Measurements from ENCODE around the gene NPS. TPM values are rescaled to one million over a fixed set of nuclear protein-coding genes. Genes with fewer than 3 reads are reported as not detected.
A peak's percentile ranks its signal among the peaks of the same experiment; 100 is the strongest.

Gene NPS
- total and polyA plus RNA-seq, 2 donors = 0.38 TPM; not detected in 1

GRCh38 chr10:127548022-127548421 lies 1.1 kb upstream of the NPS start:
- H3K4me1 ChIP-seq (ENCODE audit: control insufficient read depth in 2 of 2, insufficient read depth in 2 of 2, low read length in 2 of 2) = no peaks in the 10 kb centered on the region
- DNase-seq (ENCODE audit: low read depth in 6 of 9, low spot score in 9 of 9) = no peak
- no peak overlapping the region for H3K4me3 ChIP-seq (ENCODE audit: low read length in 2 of 2)
- no peaks in the 10 kb centered on the region for H3K27me3 ChIP-seq (ENCODE audit: control insufficient read depth in 2 of 2, insufficient read depth in 1 of 2, low read length in 1 of 2)
- no peaks in the 10 kb centered on the region for H3K36me3 ChIP-seq (ENCODE audit: control insufficient read depth in 2 of 2, insufficient read depth in 2 of 2, low read length in 1 of 2)
- WGBS = 84% methylated on average over 3 of the region's 3 CpGs
- H3K9me3 ChIP-seq (ENCODE audit: control insufficient read depth in 2 of 2, insufficient read depth in 1 of 2, low read length in 1 of 2) = no peaks in the 10 kb centered on the region
- H3K27ac ChIP-seq (ENCODE audit: low read depth in 1 of 2, low read length in 1 of 2) = no peak overlapping the region

- Histone ChIP-seq H3K4me1 (ENCODE audit: control insufficient read depth in 2 of 2, insufficient read depth in 2 of 2, low read length in 2 of 2) (no peaks in the 10 kb centered on the region), H3K4me3 (ENCODE audit: low read length in 2 of 2) (no peak overlapping the region), H3K36me3 (ENCODE audit: control insufficient read depth in 2 of 2, insufficient read depth in 2 of 2, low read length in 1 of 2) (no peaks in the 10 kb centered on the region), H3K27ac (ENCODE audit: low read depth in 1 of 2, low read length in 1 of 2) (no peak overlapping the region), H3K9me3 (ENCODE audit: control insufficient read depth in 2 of 2, insufficient read depth in 1 of 2, low read length in 1 of 2) (no peaks in the 10 kb centered on the region), H3K27me3 (ENCODE audit: control insufficient read depth in 2 of 2, insufficient read depth in 1 of 2, low read length in 1 of 2) (no peaks in the 10 kb centered on the region)
- DNase-seq (ENCODE audit: low read depth in 6 of 9, low spot score in 9 of 9) = no peak
- 89% methylated on average over 5 of the region's 5 CpGs for WGBS
Measured at GRCh38 chr10:127550861-127551260, 1.8 kb downstream of the NPS start.

- H3K9me3 ChIP-seq (ENCODE audit: control insufficient read depth in 2 of 2, insufficient read depth in 1 of 2, low read length in 1 of 2) = no peaks in the 10 kb centered on the region
- H3K27me3 ChIP-seq (ENCODE audit: control insufficient read depth in 2 of 2, insufficient read depth in 1 of 2, low read length in 1 of 2) = no peaks in the 10 kb centered on the region
- H3K4me3 ChIP-seq (ENCODE audit: low read length in 2 of 2) = no peak overlapping the region
- no peaks in the 10 kb centered on the region for H3K36me3 ChIP-seq (ENCODE audit: control insufficient read depth in 2 of 2, insufficient read depth in 2 of 2, low read length in 1 of 2)
- no peak for DNase-seq (ENCODE audit: low read depth in 6 of 9, low spot score in 9 of 9)
- H3K27ac ChIP-seq (ENCODE audit: low read depth in 1 of 2, low read length in 1 of 2) = no peak overlapping the region
- 92% methylated on average over 4 of the region's 4 CpGs for WGBS
- H3K4me1 ChIP-seq (ENCODE audit: control insufficient read depth in 2 of 2, insufficient read depth in 2 of 2, low read length in 2 of 2) = no peaks in the 10 kb centered on the region
Measured at GRCh38 chr10:127552446-127552845, 3.3 kb downstream of the NPS start.

GRCh38 chr10:127553417-127553816 lies 4.3 kb downstream of the NPS start:
- no peak overlapping the region for H3K4me3 ChIP-seq (ENCODE audit: low read length in 2 of 2)
- H3K4me1 ChIP-seq (ENCODE audit: control insufficient read depth in 2 of 2, insufficient read depth in 2 of 2, low read length in 2 of 2) = no peaks in the 10 kb centered on the region
- WGBS = 95% methylated on average over 7 of the region's 7 CpGs
- DNase-seq (ENCODE audit: low read depth in 6 of 9, low spot score in 9 of 9) = no peak
- no peaks in the 10 kb centered on the region for H3K36me3 ChIP-seq (ENCODE audit: control insufficient read depth in 2 of 2, insufficient read depth in 2 of 2, low read length in 1 of 2)
- H3K9me3 ChIP-seq (ENCODE audit: control insufficient read depth in 2 of 2, insufficient read depth in 1 of 2, low read length in 1 of 2) = no peaks in the 10 kb centered on the region
- H3K27me3 ChIP-seq (ENCODE audit: control insufficient read depth in 2 of 2, insufficient read depth in 1 of 2, low read length in 1 of 2) = no peaks in the 10 kb centered on the region
- no peak overlapping the region for H3K27ac ChIP-seq (ENCODE audit: low read depth in 1 of 2, low read length in 1 of 2)

- Histone ChIP-seq H3K9me3 (ENCODE audit: control insufficient read depth in 2 of 2, insufficient read depth in 1 of 2, low read length in 1 of 2) (no peaks in the 10 kb centered on the region), H3K27me3 (ENCODE audit: control insufficient read depth in 2 of 2, insufficient read depth in 1 of 2, low read length in 1 of 2) (no peaks in the 10 kb centered on the region), H3K4me3 (ENCODE audit: low read length in 2 of 2) (no peak overlapping the region), H3K27ac (ENCODE audit: low read depth in 1 of 2, low read length in 1 of 2) (no peak overlapping the region), H3K36me3 (ENCODE audit: control insufficient read depth in 2 of 2, insufficient read depth in 2 of 2, low read length in 1 of 2) (no peaks in the 10 kb centered on the region), H3K4me1 (ENCODE audit: control insufficient read depth in 2 of 2, insufficient read depth in 2 of 2, low read length in 2 of 2) (no peaks in the 10 kb centered on the region)
- DNase-seq (ENCODE audit: low read depth in 6 of 9, low spot score in 9 of 9) = peak in 1 of 9 donors; percentile 18
- WGBS = 9% methylated on average over 11 of the region's 11 CpGs
Measured at GRCh38 chr10:127556916-127557315, 7.8 kb downstream of the NPS start.

- no peak for DNase-seq (ENCODE audit: low read depth in 6 of 9, low spot score in 9 of 9)
- Histone ChIP-seq H3K4me3 (ENCODE audit: low read length in 2 of 2) (no peak overlapping the region), H3K36me3 (ENCODE audit: control insufficient read depth in 2 of 2, insufficient read depth in 2 of 2, low read length in 1 of 2) (no peaks in the 10 kb centered on the region), H3K4me1 (ENCODE audit: control insufficient read depth in 2 of 2, insufficient read depth in 2 of 2, low read length in 2 of 2) (no peaks in the 10 kb centered on the region), H3K9me3 (ENCODE audit: control insufficient read depth in 2 of 2, insufficient read depth in 1 of 2, low read length in 1 of 2) (no peaks in the 10 kb centered on the region), H3K27me3 (ENCODE audit: control insufficient read depth in 2 of 2, insufficient read depth in 1 of 2, low read length in 1 of 2) (no peaks in the 10 kb centered on the region), H3K27ac (ENCODE audit: low read depth in 1 of 2, low read length in 1 of 2) (no peak overlapping the region)
- 81% methylated on average over 8 of the region's 8 CpGs for WGBS
Measured at GRCh38 chr10:127561647-127562046, 12.5 kb downstream of the NPS start.

GRCh38 chr10:127563718-127564553 lies 14.8 kb downstream of the NPS start:
- peak in 6 of 9 donors; percentile 2 to 31 (median 16) for DNase-seq (ENCODE audit: low read depth in 6 of 9, low spot score in 9 of 9)

GRCh38 chr10:127564644-127565043 lies 15.5 kb downstream of the NPS start:
- 86% methylated on average over 4 of the region's 4 CpGs for WGBS
- no peak overlapping the region for H3K4me3 ChIP-seq (ENCODE audit: low read length in 2 of 2)
- H3K4me1 ChIP-seq (ENCODE audit: control insufficient read depth in 2 of 2, insufficient read depth in 2 of 2, low read length in 2 of 2) = no peaks in the 10 kb centered on the region
- H3K9me3 ChIP-seq (ENCODE audit: control insufficient read depth in 2 of 2, insufficient read depth in 1 of 2, low read length in 1 of 2) = no peaks in the 10 kb centered on the region
- H3K27me3 ChIP-seq (ENCODE audit: control insufficient read depth in 2 of 2, insufficient read depth in 1 of 2, low read length in 1 of 2) = no peaks in the 10 kb centered on the region
- H3K36me3 ChIP-seq (ENCODE audit: control insufficient read depth in 2 of 2, insufficient read depth in 2 of 2, low read length in 1 of 2) = no peaks in the 10 kb centered on the region
- DNase-seq (ENCODE audit: low read depth in 6 of 9, low spot score in 9 of 9) = no peak
- no peak overlapping the region for H3K27ac ChIP-seq (ENCODE audit: low read depth in 1 of 2, low read length in 1 of 2)

More at GRCh38 chr10:127563718-127564553, 14.8 kb downstream of the NPS start:
- 71% methylated on average over 10 of the region's 10 CpGs for WGBS
- Histone ChIP-seq H3K4me3 (ENCODE audit: low read length in 2 of 2) (no peak overlapping the region), H3K9me3 (ENCODE audit: control insufficient read depth in 2 of 2, insufficient read depth in 1 of 2, low read length in 1 of 2) (no peaks in the 10 kb centered on the region), H3K4me1 (ENCODE audit: control insufficient read depth in 2 of 2, insufficient read depth in 2 of 2, low read length in 2 of 2) (no peaks in the 10 kb centered on the region), H3K27ac (ENCODE audit: low read depth in 1 of 2, low read length in 1 of 2) (no peak overlapping the region), H3K36me3 (ENCODE audit: control insufficient read depth in 2 of 2, insufficient read depth in 2 of 2, low read length in 1 of 2) (no peaks in the 10 kb centered on the region), H3K27me3 (ENCODE audit: control insufficient read depth in 2 of 2, insufficient read depth in 1 of 2, low read length in 1 of 2) (no peaks in the 10 kb centered on the region)

- WGBS = 83% methylated on average over 4 of the region's 4 CpGs
- H3K27me3 ChIP-seq (ENCODE audit: control insufficient read depth in 2 of 2, insufficient read depth in 1 of 2, low read length in 1 of 2) = no peaks in the 10 kb centered on the region
- no peaks in the 10 kb centered on the region for H3K4me1 ChIP-seq (ENCODE audit: control insufficient read depth in 2 of 2, insufficient read depth in 2 of 2, low read length in 2 of 2)
- no peak for DNase-seq (ENCODE audit: low read depth in 6 of 9, low spot score in 9 of 9)
- no peaks in the 10 kb centered on the region for H3K9me3 ChIP-seq (ENCODE audit: control insufficient read depth in 2 of 2, insufficient read depth in 1 of 2, low read length in 1 of 2)
- H3K4me3 ChIP-seq (ENCODE audit: low read length in 2 of 2) = no peak overlapping the region
- H3K27ac ChIP-seq (ENCODE audit: low read depth in 1 of 2, low read length in 1 of 2) = no peak overlapping the region
- no peaks in the 10 kb centered on the region for H3K36me3 ChIP-seq (ENCODE audit: control insufficient read depth in 2 of 2, insufficient read depth in 2 of 2, low read length in 1 of 2)
Measured at GRCh38 chr10:127565583-127565982, 16.5 kb downstream of the NPS start.
